Smooth muscle cell (in vitro differentiated cells): Measurements from ENCODE around the gene PYDC1. TPM values are rescaled to one million over a fixed set of nuclear protein-coding genes. Genes with fewer than 3 reads are reported as not detected.
"Not testable (repeated sequence)": the region's sequence is repeated elsewhere in the genome, so short reads cannot be mapped to it uniquely, and the experiment has no call there.

Experiments
- DNase-seq: peaks from one replicate; lab custom pipeline; 2025; ENCODE audit not compliant: unreplicated experiment; lab: John Stamatoyannopoulos, UW
- H2AFZ ChIP-seq: fragments of 200-600 bp; sonication (generic); 2 replicates; pipeline ENCODE4 v1.6.0; 2016; ENCODE audit warnings: antibody characterized with exemption, low read depth, mild to moderate bottlenecking
- H3F3A ChIP-seq: fragments of 200-600 bp; sonication (generic); 2 replicates; pipeline ENCODE4 v1.6.0; 2017; ENCODE audit warnings: antibody characterized with exemption, low read depth
- H3K27ac ChIP-seq: fragments of 200-600 bp; sonication (generic); 2 replicates; pipeline ENCODE4 v1.5.1; 2016; ENCODE audit warnings: low read depth, mild to moderate bottlenecking
- H3K27me3 ChIP-seq: fragments of 200-600 bp; sonication (generic); 2 replicates; pipeline ENCODE4 v1.6.1; 2016; ENCODE audit warnings: low read depth, mild to moderate bottlenecking
- H3K36me3 ChIP-seq: fragments of 200-600 bp; sonication (generic); 2 replicates; pipeline ENCODE4 v1.5.1; 2016; ENCODE audit warnings: low read depth
- H3K4me1 ChIP-seq: fragments of 200-600 bp; sonication (generic); 2 replicates; pipeline ENCODE4 v1.5.1; 2016; ENCODE audit warnings: low read depth
- H3K4me2 ChIP-seq: fragments of 200-600 bp; sonication (generic); 2 replicates; pipeline ENCODE4 v1.6.0; 2016; ENCODE audit warnings: mild to moderate bottlenecking
- H3K4me3 ChIP-seq: fragments of 200-600 bp; sonication (generic); 2 replicates; pipeline ENCODE4 v1.5.1; 2016; ENCODE audit warnings: mild to moderate bottlenecking
- H3K79me2 ChIP-seq: fragments of 200-600 bp; sonication (generic); 2 replicates; pipeline ENCODE4 v1.6.0; 2016; ENCODE audit warnings: low read depth, mild to moderate bottlenecking
- H3K9ac ChIP-seq: fragments of 200-600 bp; sonication (generic); 2 replicates; pipeline ENCODE4 v1.6.0; 2016; ENCODE audit warnings: low read depth
- H3K9me3 ChIP-seq: fragments of 200-600 bp; sonication (generic); replicated peaks from 2 replicates; pipeline ENCODE4 v1.5.1; 2016; ENCODE audit warnings: low read depth
- H4K20me1 ChIP-seq: fragments of 200-600 bp; sonication (generic); 2 replicates; pipeline ENCODE4 v1.6.0; 2016; ENCODE audit warnings: low read depth
- CTCF ChIP-seq: fragments of 200-600 bp; sonication (generic); IDR thresholded peaks from 2 replicates; pipeline ENCODE4 v1.5.1; 2017; ENCODE audit warnings: borderline replicate concordance, mild to moderate bottlenecking, antibody characterized with exemption; ENCODE audit not compliant: insufficient read depth, poor library complexity, severe bottlenecking
- WGBS: methylation state at CpG from one replicate; pipeline ENCODE4 v1.1.7; 2016; ENCODE audit warnings: low lambda C conversion rate; 5-methylcytosine and 5-hydroxymethylcytosine counted together
- polyA plus RNA-seq: library from polyadenylated mRNA; unstranded; fragments of >200 nt; fragmentation: Nextera tagmentation; extraction: Ambion mirVana; gene quantifications from 2 replicates; pipeline ENCODE4 v1.2.1, GENCODE V29; 2016
- total RNA-seq: library from RNA; depleted of rRNA; stranded (reverse); fragments of >200 nt; gene quantifications from 2 replicates; pipeline ENCODE4 v1.2.3, GENCODE V29; 2014

PYDC1 gene
- total and polyA plus RNA-seq, 2 experiments from 2014 or later: 1.1 TPM; not detected in 1

GRCh38 chr16:31200821-31201568 is 15.9 kb downstream of the PYDC1 start:
- H3K27ac ChIP-seq: no peak overlapping the region
- DNase-seq: no peak
- no peak for TF ChIP-seq CTCF

GRCh38 chr16:31200111-31200510 is 16.8 kb downstream of the PYDC1 start:
- not testable (repeated sequence) for H2AFZ ChIP-seq, H3K27ac ChIP-seq, H3K79me2 ChIP-seq, H3K9ac ChIP-seq, H3K9me3 ChIP-seq, H3K4me3 ChIP-seq, H3K27me3 ChIP-seq, H3K4me1 ChIP-seq, DNase-seq, H3K36me3 ChIP-seq, H3K4me2 ChIP-seq
- 87% methylated on average over 8 of the region's 8 CpGs for WGBS
- Histone ChIP-seq H3F3A (peaks cover 30% of the 10 kb centered on the region), H4K20me1 (peaks cover 70% of the 10 kb centered on the region)

More at GRCh38 chr16:31200821-31201568, 15.9 kb downstream of the PYDC1 start:
- H4K20me1 ChIP-seq: peaks cover 61% of the 10 kb centered on the region
- peaks cover 3% of the 10 kb centered on the region for H3K4me1 ChIP-seq
- no peak overlapping the region for H2AFZ ChIP-seq
- no peak overlapping the region for H3K9ac ChIP-seq
- H3F3A ChIP-seq: peaks cover 24% of the 10 kb centered on the region
- H3K27me3 ChIP-seq: peaks cover 11% of the 10 kb centered on the region
- H3K36me3 ChIP-seq: no peaks in the 10 kb centered on the region
- WGBS: 74% methylated on average over 8 of the region's 8 CpGs
- H3K4me2 ChIP-seq: peak overlapping the region; percentile 93
- H3K4me3 ChIP-seq: peak overlapping the region; percentile 55
- no peaks in the 10 kb centered on the region for H3K79me2 ChIP-seq
- H3K9me3 ChIP-seq: no peaks in the 10 kb centered on the region

- 92% methylated on average over 5 of the region's 5 CpGs for WGBS
- TF ChIP-seq CTCF: no peak
- no peak overlapping the region for H2AFZ ChIP-seq
Measured at GRCh38 chr16:31199430-31200041, 17.4 kb downstream of the PYDC1 start.

GRCh38 chr16:31198207-31198882 is 18.6 kb downstream of the PYDC1 start:
- Histone ChIP-seq H3K9me3 (no peaks in the 10 kb centered on the region), H3K27me3 (peaks cover 5% of the 10 kb centered on the region), H3K27ac (no peak overlapping the region), H3K36me3 (peaks cover 13% of the 10 kb centered on the region), H3K79me2 (no peaks in the 10 kb centered on the region), H3K4me2 (no peak overlapping the region), H2AFZ (no peak overlapping the region), H3K4me1 (peaks cover 3% of the 10 kb centered on the region), H3K9ac (no peak overlapping the region), H3K4me3 (no peak overlapping the region), H4K20me1 (peaks cover 87% of the 10 kb centered on the region), H3F3A (peaks cover 42% of the 10 kb centered on the region)
- WGBS: 83% methylated on average over 7 of the region's 7 CpGs
- DNase-seq: no peak
- TF ChIP-seq CTCF: no peak

More at GRCh38 chr16:31199430-31200041, 17.4 kb downstream of the PYDC1 start:
- peaks cover 36% of the 10 kb centered on the region for H3F3A ChIP-seq
- no peaks in the 10 kb centered on the region for H3K79me2 ChIP-seq
- H3K4me1 ChIP-seq: peaks cover 3% of the 10 kb centered on the region
- no peak overlapping the region for H3K9ac ChIP-seq
- no peak overlapping the region for H3K4me3 ChIP-seq
- H3K27me3 ChIP-seq: peaks cover 5% of the 10 kb centered on the region
- no peak overlapping the region for H3K27ac ChIP-seq
- no peak overlapping the region for H3K4me2 ChIP-seq
- peaks cover 5% of the 10 kb centered on the region for H3K36me3 ChIP-seq
- peaks cover 75% of the 10 kb centered on the region for H4K20me1 ChIP-seq
- H3K9me3 ChIP-seq: no peaks in the 10 kb centered on the region
- DNase-seq: no peak
